K562 (cell line): ENCODE results near the gene BHLHE40. TPM values are rescaled to one million over a fixed set of nuclear protein-coding genes. Genes with fewer than 3 reads are reported as not detected.

ENCODE experiments used
- BACH1 ChIP-seq: fragments of 200-800 bp; sonication (Bioruptor generic); IDR thresholded peaks from 2 replicates; pipeline ENCODE4 v1.6.1; 2016; ENCODE audit warnings: missing genetic modification characterization, missing compliant biosample characterization
- DMBX1 ChIP-seq: fragments of 250-450 bp; sonication (Bioruptor Pico); IDR thresholded peaks from 2 replicates; pipeline ENCODE4 v1.8.0; 2022; ENCODE audit warnings: inconsistent platforms, mild to moderate bottlenecking, moderate library complexity, borderline replicate concordance
- ESRRA ChIP-seq: fragments of 450-650 bp; IDR thresholded peaks from 2 replicates; pipeline ENCODE4 v1.6.1; 2014; ENCODE audit warnings: low read depth, mild to moderate bottlenecking, moderate library complexity, borderline replicate concordance
- HDAC1 ChIP-seq, 2 experiments: fragments of 450-650 bp; IDR thresholded peaks; 2 replicates each; pipeline ENCODE4 v1.6.1; 2016 to 2017; ENCODE audit warnings: inconsistent platforms in 1 of 2, mild to moderate bottlenecking in 1 of 2, moderate library complexity in 1 of 2
- MAX ChIP-seq: sonication (generic); formaldehyde crosslinking; IDR thresholded peaks from 2 replicates; pipeline ENCODE4 v1.9.0; 2022; ENCODE audit warnings: mild to moderate bottlenecking, missing genetic modification reagents
- MBD1 ChIP-seq: fragments of 250-450 bp; sonication (Bioruptor Pico); IDR thresholded peaks from 2 replicates; pipeline ENCODE4 v1.8.0; 2022; ENCODE audit warnings: inconsistent platforms
- MEF2A ChIP-seq: IDR thresholded peaks from 2 replicates; pipeline ENCODE4 v1.6.1; 2011; ENCODE audit warnings: low read depth, mild to moderate bottlenecking, low read length, moderate library complexity; ENCODE audit not compliant: control insufficient read depth
- PCBP2 ChIP-seq: fragments of 200-400 bp; formaldehyde crosslinking; IDR thresholded peaks from 2 replicates; pipeline ENCODE4 v1.6.1; 2018; ENCODE audit warnings: low read length, low read depth, mild to moderate bottlenecking, moderate library complexity; ENCODE audit not compliant: poor library complexity, severe bottlenecking
- PHB ChIP-seq: fragments of 250-450 bp; sonication (Bioruptor Pico); IDR thresholded peaks from 2 replicates; pipeline ENCODE4 v1.5.0; 2021
- SAFB ChIP-seq: fragments of 200-400 bp; formaldehyde crosslinking; IDR thresholded peaks from 2 replicates; pipeline ENCODE4 v1.6.1; 2017; ENCODE audit warnings: low read depth, low read length, borderline replicate concordance
- SNRNP70 ChIP-seq: fragments of 200-400 bp; formaldehyde crosslinking; optimal IDR thresholded peaks from 2 replicates; pipeline ENCODE3; 2017; ENCODE audit warnings: low read depth, low read length
- SRF ChIP-seq, 2 experiments: fragments of 250-450, 450-650 bp in 1 of 2; sonication (Bioruptor Pico) in 1 of 2; sonication (generic) in 1 of 2; formaldehyde crosslinking; IDR thresholded peaks; 2 replicates each; pipeline versions ENCODE4 v1.5.0 to v1.5.1; 2020 to 2022; ENCODE audit warnings: mild to moderate bottlenecking in 1 of 2, missing genetic modification reagents in 1 of 2
- TAF1 ChIP-seq: IDR thresholded peaks from 2 replicates; pipeline ENCODE4 v1.6.1; 2011; ENCODE audit warnings: mild to moderate bottlenecking, low read length, moderate library complexity; ENCODE audit not compliant: insufficient read depth, control insufficient read depth, severe bottlenecking; ENCODE audit errors: extremely low read depth
- TAF7 ChIP-seq: fragments of 450-650 bp; IDR thresholded peaks from 2 replicates; pipeline ENCODE4 v1.6.1; 2016; ENCODE audit warnings: missing genetic modification characterization, missing compliant biosample characterization
- TCF7 ChIP-seq: sonication (generic); IDR thresholded peaks from 2 replicates; pipeline ENCODE4 v1.6.1; 2016; ENCODE audit warnings: antibody characterized with exemption, borderline replicate concordance
- TEAD4 ChIP-seq, 2 experiments: sonication (generic) in 1 of 2; formaldehyde crosslinking in 1 of 2; IDR thresholded peaks; 2 replicates each; pipeline versions ENCODE4 v1.6.1 to v1.8.0; 2012 to 2022; ENCODE audit warnings: borderline replicate concordance in 1 of 2, inconsistent platforms in 1 of 2, low read length in 1 of 2, mild to moderate bottlenecking in 1 of 2, missing genetic modification reagents in 1 of 2
- ZFP36 ChIP-seq: fragments of 150-350 bp; IDR thresholded peaks from 2 replicates; pipeline ENCODE4 v1.6.1; 2018; ENCODE audit warnings: low read length, low read depth; ENCODE audit not compliant: partially characterized antibody
- ZNF584 ChIP-seq: fragments of 200-800 bp; sonication (Bioruptor generic); IDR thresholded peaks from 2 replicates; pipeline ENCODE4 v1.6.1; 2016; ENCODE audit warnings: low read depth, mild to moderate bottlenecking, missing genetic modification characterization, missing compliant biosample characterization
- ZZZ3 ChIP-seq: fragments of 450-650 bp; IDR thresholded peaks from 2 replicates; pipeline ENCODE4 v1.6.1; 2016; ENCODE audit warnings: antibody characterized with exemption, mild to moderate bottlenecking, moderate library complexity
- polyA plus RNA-seq, 8 experiments: library from polyadenylated mRNA; depleted of rRNA in 4 of 8; stranded (reverse) in 5 of 8; unstranded in 3 of 8; fragments of >200 nt; fragmentation: Nextera tagmentation in 2 of 8; fragmentation: Illumina TruSeq in 1 of 8; extraction: Ambion mirVana in 2 of 8; extraction: Trizol in 1 of 8; gene quantifications; 2 replicates each; pipeline versions ENCODE4 v1.2.1 to v1.2.3, GENCODE V29; 2011 to 2014; ENCODE audit warnings: inconsistent platforms in 1 of 8, missing spikeins in 1 of 8
- total RNA-seq, 7 experiments: library from RNA; depleted of rRNA in 6 of 7; stranded (reverse); fragments of >200 nt in 6 of 7; fragmentation: Illumina TruSeq in 2 of 7; extraction: Trizol in 2 of 7; gene quantifications; 2 replicates each; pipeline versions ENCODE4 v1.2.1 to v1.2.3, GENCODE V29; 2011 to 2021; ENCODE audit warnings: low replicate concordance in 1 of 7
- TF ChIP-seq, protein P1 (sequence below): sonication (generic); formaldehyde crosslinking; IDR thresholded peaks from 2 replicates; pipeline ENCODE4 v1.9.0; 2022; ENCODE audit warnings: mild to moderate bottlenecking, missing genetic modification reagents
- TF ChIP-seq, protein P2 (sequence below): fragments of 250-450 bp; sonication (Bioruptor Pico); IDR thresholded peaks from 2 replicates; pipeline ENCODE4 v1.8.0; 2021; ENCODE audit warnings: borderline replicate concordance, mild to moderate bottlenecking, moderate library complexity; ENCODE audit not compliant: poor library complexity, severe bottlenecking

Gene BHLHE40
- total and polyA plus RNA-seq, 9 of the 15 experiments (the other 6 are each of a cell fraction or from before 2014, with no cell fraction given) = 12.0 to 83.9 (median 31.4) TPM

DNA sequence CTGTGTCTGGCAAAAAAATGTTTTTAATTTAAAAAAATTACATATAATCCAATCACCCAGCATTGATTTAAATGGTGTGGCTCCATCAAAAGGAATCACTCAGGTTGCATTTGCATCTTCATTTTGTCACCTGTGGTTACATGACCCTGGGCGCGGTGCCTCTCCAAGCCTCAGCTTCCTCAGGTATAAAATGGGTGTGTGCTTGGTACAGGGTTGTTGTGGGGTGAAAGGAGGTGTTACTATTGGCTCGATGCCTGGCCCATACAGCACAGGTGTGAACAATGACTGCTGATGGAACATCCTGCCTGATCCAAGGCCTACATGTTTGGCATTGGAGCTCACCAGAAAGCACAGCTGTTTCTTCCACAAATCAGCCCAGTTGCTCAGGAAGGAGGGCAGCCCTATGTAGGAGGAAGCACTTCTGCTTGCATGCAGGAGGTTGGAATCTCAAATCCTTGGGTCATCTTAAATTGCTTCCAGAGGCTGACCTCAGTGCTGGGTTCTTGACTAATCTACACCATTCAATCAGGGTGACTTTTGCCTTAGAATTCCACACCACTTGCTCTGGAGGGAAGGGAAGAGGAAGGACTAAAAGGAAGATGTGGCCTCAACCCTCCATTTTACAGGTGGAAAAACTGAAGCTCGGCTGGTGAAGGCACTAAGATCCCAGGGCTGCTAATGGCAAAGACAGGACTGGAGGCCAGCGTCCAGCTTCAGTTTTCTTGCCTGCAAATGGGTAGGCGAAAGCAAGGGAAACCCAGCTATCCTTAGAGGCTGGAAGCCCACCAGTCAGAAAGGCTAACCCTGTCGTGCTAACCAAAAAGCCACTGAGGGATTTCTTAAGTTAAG lies 31.7 kb downstream of the BHLHE40 start (continued):
- TF ChIP-seq BACH1 (tag) (no peak), MAX (no peak), ZFP36 (no peak), SRF (CRISPR knock-in tag; IDR thresholded peaks at IDR 0.05) (no peak), HDAC1 (IDR thresholded peaks at IDR 0.05) (peak in 1 of 2 experiments; percentile 30; a peak in 1 of 4 replicates), TAF1 (no peak), TCF7 (no peak), SAFB (no peak), PCBP2 (no peak), TAF7 (tag) (no peak), PHB (CRISPR knock-in tag) (no peak), MBD1 (CRISPR knock-in tag) (no peak), ESRRA (no peak), MEF2A (no peak), DMBX1 (no peak), TEAD4 (IDR thresholded peaks at IDR 0.05; ENCODE audit: low read length) (peak; percentile 33; the same call in 1 of the 2 replicates), TEAD4 (CRISPR knock-in tag; IDR thresholded peaks at IDR 0.05; ENCODE audit: borderline replicate concordance) (no peak), ZNF584 (CRISPR knock-in tag) (no peak), ZZZ3 (no peak), SNRNP70 (no peak)
- TF ChIP-seq, protein P1, sequence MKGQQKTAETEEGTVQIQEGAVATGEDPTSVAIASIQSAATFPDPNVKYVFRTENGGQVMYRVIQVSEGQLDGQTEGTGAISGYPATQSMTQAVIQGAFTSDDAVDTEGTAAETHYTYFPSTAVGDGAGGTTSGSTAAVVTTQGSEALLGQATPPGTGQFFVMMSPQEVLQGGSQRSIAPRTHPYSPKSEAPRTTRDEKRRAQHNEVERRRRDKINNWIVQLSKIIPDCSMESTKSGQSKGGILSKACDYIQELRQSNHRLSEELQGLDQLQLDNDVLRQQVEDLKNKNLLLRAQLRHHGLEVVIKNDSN (CRISPR knock-in tag) = peak; percentile 45
- TF ChIP-seq, protein P2, sequence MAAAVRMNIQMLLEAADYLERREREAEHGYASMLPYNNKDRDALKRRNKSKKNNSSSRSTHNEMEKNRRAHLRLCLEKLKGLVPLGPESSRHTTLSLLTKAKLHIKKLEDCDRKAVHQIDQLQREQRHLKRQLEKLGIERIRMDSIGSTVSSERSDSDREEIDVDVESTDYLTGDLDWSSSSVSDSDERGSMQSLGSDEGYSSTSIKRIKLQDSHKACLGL = no peak
